ENCODE data around the gene FBLN2. TPM values are rescaled to one million over a fixed set of nuclear protein-coding genes. Genes with fewer than 3 reads are reported as not detected.

Gene FBLN2
- total RNA-seq, 2 donors from 2014 or later: 12.8 to 318 TPM

DNA sequence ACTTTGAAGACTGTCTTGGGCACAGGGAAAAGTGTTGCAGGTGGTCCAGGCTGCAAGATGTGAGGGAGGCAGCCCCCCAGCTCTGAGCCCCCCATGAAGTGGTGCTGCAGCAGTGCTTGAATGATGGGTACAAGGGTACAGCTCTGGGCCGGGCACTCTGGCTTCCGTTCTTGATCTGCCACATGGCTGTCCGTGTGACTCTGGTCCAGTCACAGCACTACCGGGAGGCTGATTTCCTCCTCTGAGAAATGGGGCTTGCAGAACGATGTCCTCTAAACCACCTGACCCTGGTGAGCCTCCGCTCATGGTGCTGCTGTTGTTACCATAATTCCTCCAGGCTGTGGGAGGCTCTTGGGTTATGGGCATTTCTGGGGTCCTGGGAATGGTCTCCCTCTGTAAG is 75.1 kb downstream of the FBLN2 start:
- TF ChIP-seq POLR2A (IDR thresholded peaks at IDR 0.05) (no peak), POLR2AphosphoS5 (IDR thresholded peaks at IDR 0.05) (no peak), CTCF (IDR thresholded peaks at IDR 0.05) (no peak)
- intact Hi-C loops (cut with DNase I): no loop called here
- H3K27me3 ChIP-seq (replicated peaks; ENCODE audit: insufficient read depth): no peaks in the 10 kb centered on the region
- DNase-seq (ENCODE audit: low spot score): no peak
- no peaks in the 10 kb centered on the region for H3K9me3 ChIP-seq
- WGBS: 80% methylated on average over 2 of the region's 6 CpGs
- no peaks in the 10 kb centered on the region for H3K4me1 ChIP-seq (replicated peaks)
- H3K27ac ChIP-seq: peak overlapping the region in 1 of 2 donors; percentile 26
- H3K36me3 ChIP-seq: no peaks in the 10 kb centered on the region
- no peak overlapping the region for H3K4me3 ChIP-seq

DNA sequence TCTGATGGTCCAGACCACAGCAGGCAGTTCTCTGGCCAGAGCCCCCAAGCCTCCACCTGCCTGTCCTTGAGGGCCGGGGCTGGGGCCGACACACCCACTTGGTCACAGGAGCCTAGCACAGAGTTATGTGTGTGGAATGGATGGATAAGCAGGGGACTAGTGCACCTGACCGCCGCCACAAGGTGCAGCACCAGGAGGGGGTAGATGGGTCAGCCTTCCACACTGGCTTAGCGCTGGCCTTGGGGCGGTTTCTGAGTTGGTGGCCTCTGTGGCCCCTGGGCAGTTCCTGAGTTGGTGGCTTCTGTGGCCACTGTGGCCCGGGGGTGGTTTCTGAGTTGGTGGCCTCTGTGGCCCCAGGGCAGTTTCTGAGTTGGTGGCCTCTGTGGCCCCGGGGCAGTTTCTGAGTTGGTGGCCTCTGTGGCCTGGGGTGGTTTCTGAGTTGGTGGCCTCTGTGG is 75.8 kb downstream of the FBLN2 start:
- no peak overlapping the region for H3K4me3 ChIP-seq
- no peaks in the 10 kb centered on the region for H3K36me3 ChIP-seq
- TF ChIP-seq POLR2A (IDR thresholded peaks at IDR 0.05) (no peak), CTCF (IDR thresholded peaks at IDR 0.05) (no peak), POLR2AphosphoS5 (IDR thresholded peaks at IDR 0.05) (no peak)
- H3K4me1 ChIP-seq (replicated peaks): no peaks in the 10 kb centered on the region
- no peak for DNase-seq (ENCODE audit: low spot score)
- H3K27ac ChIP-seq: no peak overlapping the region
- WGBS: 96% methylated on average over 8 of the region's 8 CpGs
- intact Hi-C loops (cut with DNase I): no loop called here
- no peaks in the 10 kb centered on the region for H3K27me3 ChIP-seq (replicated peaks; ENCODE audit: insufficient read depth)
- H3K9me3 ChIP-seq: no peaks in the 10 kb centered on the region

DNA sequence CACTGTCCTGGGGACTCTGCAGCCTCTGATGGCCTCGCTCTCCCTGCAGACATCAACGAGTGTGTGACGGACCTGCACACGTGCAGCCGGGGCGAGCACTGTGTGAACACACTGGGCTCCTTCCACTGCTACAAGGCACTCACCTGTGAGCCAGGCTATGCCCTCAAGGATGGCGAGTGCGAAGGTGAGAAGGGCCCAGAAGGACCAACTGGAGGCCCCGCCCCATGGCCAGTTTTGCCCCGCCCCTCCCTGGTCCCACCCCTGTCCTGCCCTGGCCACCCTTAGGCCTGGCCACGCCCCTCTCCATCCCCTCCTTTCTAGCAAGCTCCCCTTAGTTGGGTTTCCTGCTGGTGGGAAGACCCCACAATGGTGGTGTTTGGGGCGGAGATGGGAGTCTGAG is 77.5 kb downstream of the FBLN2 start:
- Histone ChIP-seq H3K9me3 (no peaks in the 10 kb centered on the region), H3K27me3 (replicated peaks; ENCODE audit: insufficient read depth) (no peaks in the 10 kb centered on the region), H3K4me1 (replicated peaks) (no peaks in the 10 kb centered on the region), H3K27ac (no peak overlapping the region), H3K4me3 (no peak overlapping the region), H3K36me3 (no peaks in the 10 kb centered on the region)
- no peak for DNase-seq (ENCODE audit: low spot score)
- no peak for TF ChIP-seq POLR2AphosphoS5 (IDR thresholded peaks at IDR 0.05)
- TF ChIP-seq POLR2A (IDR thresholded peaks at IDR 0.05): no peak
- no peak for TF ChIP-seq CTCF (IDR thresholded peaks at IDR 0.05)
- intact Hi-C loops (cut with DNase I): no loop called here
- whole genome bisulfite sequencing: 96% methylated on average over 11 of the region's 12 CpGs

DNA sequence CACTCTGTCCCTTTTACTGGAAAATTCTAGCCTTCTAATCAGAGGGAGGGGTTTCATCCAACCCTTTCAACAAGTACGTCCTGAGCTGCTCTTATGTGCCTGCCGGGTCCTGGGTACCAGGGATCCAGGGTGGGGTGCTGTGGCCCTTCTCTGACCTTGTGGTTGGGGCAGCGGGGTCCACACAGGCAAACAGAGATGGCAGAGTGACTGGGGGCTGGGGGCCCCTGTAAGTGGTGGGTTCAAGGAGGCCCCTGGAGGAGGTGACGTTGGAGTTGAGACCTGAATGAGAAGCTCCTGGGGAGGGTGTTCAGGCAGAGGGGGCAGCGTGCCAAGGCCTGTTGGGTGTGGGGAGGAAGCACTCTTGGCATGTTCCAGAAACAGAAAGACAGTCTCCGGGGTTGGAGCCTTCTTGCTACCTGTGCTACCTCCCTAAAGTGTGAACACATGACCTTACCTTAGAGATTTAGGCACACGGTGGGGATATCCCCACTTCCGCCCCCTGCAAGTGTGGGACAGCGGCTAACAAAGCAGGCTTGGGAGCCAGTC is 78.1 kb downstream of the FBLN2 start:
- TF ChIP-seq POLR2A (IDR thresholded peaks at IDR 0.05) (no peak), CTCF (IDR thresholded peaks at IDR 0.05) (no peak), POLR2AphosphoS5 (IDR thresholded peaks at IDR 0.05) (no peak)
- Histone ChIP-seq H3K4me1 (replicated peaks) (no peaks in the 10 kb centered on the region), H3K27ac (no peak overlapping the region), H3K9me3 (no peaks in the 10 kb centered on the region), H3K36me3 (no peaks in the 10 kb centered on the region), H3K27me3 (replicated peaks; ENCODE audit: insufficient read depth) (no peaks in the 10 kb centered on the region), H3K4me3 (no peak overlapping the region)
- DNase-seq (ENCODE audit: low spot score): no peak
- intact Hi-C loops (cut with DNase I): no loop called here
- WGBS: 79% methylated on average over 9 of the region's 9 CpGs

GRCh38 chr3:13627681-13628080 is 78.8 kb downstream of the FBLN2 start:
- Histone ChIP-seq H3K36me3 (no peaks in the 10 kb centered on the region), H3K9me3 (no peaks in the 10 kb centered on the region), H3K4me3 (no peak overlapping the region), H3K4me1 (replicated peaks) (no peaks in the 10 kb centered on the region), H3K27me3 (replicated peaks; ENCODE audit: insufficient read depth) (no peaks in the 10 kb centered on the region), H3K27ac (no peak overlapping the region)
- WGBS: 87% methylated on average over 9 of the region's 9 CpGs
- DNase-seq (ENCODE audit: low spot score): no peak
- intact Hi-C loops (cut with DNase I): no loop called here
- TF ChIP-seq CTCF (IDR thresholded peaks at IDR 0.05) (no peak), POLR2AphosphoS5 (IDR thresholded peaks at IDR 0.05) (no peak), POLR2A (IDR thresholded peaks at IDR 0.05) (no peak)
